Measurements from ENCODE around the gene CDKAL1.

The CDKAL1 gene

GRCh38 chr6:21109391-21110178, 575.3 kb downstream of the CDKAL1 start:
- peak; percentile 89 for ATAC-seq
- peak; percentile 18; the same call in 1 of the 2 replicates for TF ChIP-seq ZFP3 (CRISPR knock-in tag; IDR thresholded peaks at IDR 0.05)
- no peak for TF ChIP-seq ARNTL (CRISPR knock-in tag; IDR thresholded peaks at IDR 0.05; ENCODE audit: borderline replicate concordance, low read depth)
- peak; percentile 85; the same call in 1 of the 2 replicates for TF ChIP-seq ISL1 (CRISPR knock-in tag; IDR thresholded peaks at IDR 0.05)

- no peak for TF ChIP-seq PPARA (CRISPR knock-in tag; IDR thresholded peaks at IDR 0.05; ENCODE audit: borderline replicate concordance)
- TF ChIP-seq ZNF70 (CRISPR knock-in tag; IDR thresholded peaks at IDR 0.05) = no peak
- no peak for TF ChIP-seq ESRRG (CRISPR knock-in tag; IDR thresholded peaks at IDR 0.05)
- TF ChIP-seq POU6F1 (CRISPR knock-in tag; IDR thresholded peaks at IDR 0.05; ENCODE audit: borderline replicate concordance, low read depth) = no peak
- TF ChIP-seq ZC3H10 (CRISPR knock-in tag; IDR thresholded peaks at IDR 0.05) = no peak
- TF ChIP-seq ZFP3 (CRISPR knock-in tag; IDR thresholded peaks at IDR 0.05) = no peak
- no peak for TF ChIP-seq CREB5 (CRISPR knock-in tag; IDR thresholded peaks at IDR 0.05; ENCODE audit: low read depth)
- TF ChIP-seq OSR1 (CRISPR knock-in tag; IDR thresholded peaks at IDR 0.05) = no peak
- no peak for TF ChIP-seq ZNF565 (CRISPR knock-in tag; conservative IDR thresholded peaks at IDR 0.05; ENCODE audit: low read depth)
- no peak for TF ChIP-seq CSDC2 (CRISPR knock-in tag; IDR thresholded peaks at IDR 0.05)
- TF ChIP-seq GLIS3 (CRISPR knock-in tag; IDR thresholded peaks at IDR 0.05) = no peak
- no peak for TF ChIP-seq ISL1 (CRISPR knock-in tag; IDR thresholded peaks at IDR 0.05)
- TF ChIP-seq ZNF8 (CRISPR knock-in tag; IDR thresholded peaks at IDR 0.05) = no peak
- no peak for TF ChIP-seq TOX (CRISPR knock-in tag; IDR thresholded peaks at IDR 0.05; ENCODE audit: borderline replicate concordance)
- no peak for TF ChIP-seq TSHZ2 (CRISPR knock-in tag; IDR thresholded peaks at IDR 0.05)
- TF ChIP-seq ZFP30 (CRISPR knock-in tag; IDR thresholded peaks at IDR 0.05) = no peak
- no peak for TF ChIP-seq SNAI2 (CRISPR knock-in tag; IDR thresholded peaks at IDR 0.05)
- TF ChIP-seq PATZ1 (CRISPR knock-in tag; IDR thresholded peaks at IDR 0.05; ENCODE audit: borderline replicate concordance) = no peak
- no peak for TF ChIP-seq BACH2 (CRISPR knock-in tag; IDR thresholded peaks at IDR 0.05; ENCODE audit: borderline replicate concordance)
- TF ChIP-seq RARB (CRISPR knock-in tag; IDR thresholded peaks at IDR 0.05) = no peak
- ATAC-seq = no peak
Measured at GRCh38 chr6:21110684-21111083, 576.4 kb downstream of the CDKAL1 start.

GRCh38 chr6:21111093-21111725, 577.0 kb downstream of the CDKAL1 start:
- ATAC-seq = no peak
- TF ChIP-seq SNAI2 (CRISPR knock-in tag; IDR thresholded peaks at IDR 0.05) (no peak), ISL1 (CRISPR knock-in tag; IDR thresholded peaks at IDR 0.05) (no peak), OSR1 (CRISPR knock-in tag; IDR thresholded peaks at IDR 0.05) (no peak), PPARA (CRISPR knock-in tag; IDR thresholded peaks at IDR 0.05; ENCODE audit: borderline replicate concordance) (no peak), ZNF70 (CRISPR knock-in tag; IDR thresholded peaks at IDR 0.05) (no peak), TCF4 (CRISPR knock-in tag; IDR thresholded peaks at IDR 0.05; ENCODE audit: borderline replicate concordance) (no peak), ZNF8 (CRISPR knock-in tag; IDR thresholded peaks at IDR 0.05) (no peak)

All from SK-N-SH treated with all-trans-retinoic acid at 6 μM for 48 hours (cell line).